ENCODE results near the gene ZDHHC11. TPM values are rescaled to one million over a fixed set of nuclear protein-coding genes. Genes with fewer than 3 reads are reported as not detected.
"Not testable (repeated sequence)": the region's sequence is repeated elsewhere in the genome, so short reads cannot be mapped to it uniquely, and the experiment has no call there.

Gene ZDHHC11
- total and polyA plus RNA-seq, 2 experiments from 2014 or later = 8.0 to 29.1 TPM

DNA sequence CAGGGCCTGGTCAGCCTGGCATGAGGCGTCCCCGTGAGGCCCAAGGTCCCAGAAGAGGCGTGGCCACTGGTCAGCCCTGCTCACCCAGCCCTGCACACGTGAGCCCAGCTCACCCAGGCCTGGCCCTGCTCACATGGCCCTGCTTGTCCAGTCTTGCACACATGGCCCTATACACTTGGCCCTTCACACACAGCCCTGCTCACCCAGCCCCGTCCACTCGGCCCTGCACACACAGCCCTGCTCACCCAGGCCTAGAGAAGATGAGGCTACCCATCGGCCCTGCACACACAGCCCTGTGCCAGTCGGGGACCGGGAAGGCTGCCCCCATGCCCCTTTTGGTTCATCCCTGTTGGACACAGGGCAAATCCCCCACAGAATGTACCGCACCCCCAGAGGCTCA lies 94.6 kb downstream of the ZDHHC11 start:
- no peaks in the 10 kb centered on the region for H3K79me2 ChIP-seq (replicated peaks; ENCODE audit: insufficient read depth)
- no peaks in the 10 kb centered on the region for H3K27me3 ChIP-seq (ENCODE audit: insufficient read depth)
- no peak overlapping the region for H2AFZ ChIP-seq
- no peak overlapping the region for H3K4me3 ChIP-seq
- H3K9me3 Mint-ChIP-seq = no peaks in the 10 kb centered on the region
- H3K27ac Mint-ChIP-seq = no peak overlapping the region
- no peak overlapping the region for H3K27ac ChIP-seq (ENCODE audit: low read depth)
- no peak for ATAC-seq
- no peaks in the 10 kb centered on the region; the same call in 1 of the 2 replicates for H4K20me1 ChIP-seq (replicated peaks; ENCODE audit: insufficient read depth)
- TF ChIP-seq STAT1 (IDR thresholded peaks at IDR 0.05; ENCODE audit: unreplicated experiment) (no peak), NANOG (IDR thresholded peaks at IDR 0.05; ENCODE audit: borderline replicate concordance) (no peak), ZNF462 (CRISPR knock-in tag; IDR thresholded peaks at IDR 0.05) (no peak), EZH2 (IDR thresholded peaks at IDR 0.05; ENCODE audit: low read depth, unreplicated experiment) (no peak), POLR2AphosphoS5 (IDR thresholded peaks at IDR 0.05; ENCODE audit: low read depth) (no peak), EZH2phosphoT487 (IDR thresholded peaks at IDR 0.05; ENCODE audit: unreplicated experiment) (no peak), JUNB (IDR thresholded peaks at IDR 0.05; ENCODE audit: unreplicated experiment) (no peak)
- TF ChIP-seq, protein P1, sequence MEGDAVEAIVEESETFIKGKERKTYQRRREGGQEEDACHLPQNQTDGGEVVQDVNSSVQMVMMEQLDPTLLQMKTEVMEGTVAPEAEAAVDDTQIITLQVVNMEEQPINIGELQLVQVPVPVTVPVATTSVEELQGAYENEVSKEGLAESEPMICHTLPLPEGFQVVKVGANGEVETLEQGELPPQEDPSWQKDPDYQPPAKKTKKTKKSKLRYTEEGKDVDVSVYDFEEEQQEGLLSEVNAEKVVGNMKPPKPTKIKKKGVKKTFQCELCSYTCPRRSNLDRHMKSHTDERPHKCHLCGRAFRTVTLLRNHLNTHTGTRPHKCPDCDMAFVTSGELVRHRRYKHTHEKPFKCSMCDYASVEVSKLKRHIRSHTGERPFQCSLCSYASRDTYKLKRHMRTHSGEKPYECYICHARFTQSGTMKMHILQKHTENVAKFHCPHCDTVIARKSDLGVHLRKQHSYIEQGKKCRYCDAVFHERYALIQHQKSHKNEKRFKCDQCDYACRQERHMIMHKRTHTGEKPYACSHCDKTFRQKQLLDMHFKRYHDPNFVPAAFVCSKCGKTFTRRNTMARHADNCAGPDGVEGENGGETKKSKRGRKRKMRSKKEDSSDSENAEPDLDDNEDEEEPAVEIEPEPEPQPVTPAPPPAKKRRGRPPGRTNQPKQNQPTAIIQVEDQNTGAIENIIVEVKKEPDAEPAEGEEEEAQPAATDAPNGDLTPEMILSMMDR (conservative IDR thresholded peaks at IDR 0.05; ENCODE audit: low read depth in 2 of 2) = no peak
- TF ChIP-seq, protein P2, sequence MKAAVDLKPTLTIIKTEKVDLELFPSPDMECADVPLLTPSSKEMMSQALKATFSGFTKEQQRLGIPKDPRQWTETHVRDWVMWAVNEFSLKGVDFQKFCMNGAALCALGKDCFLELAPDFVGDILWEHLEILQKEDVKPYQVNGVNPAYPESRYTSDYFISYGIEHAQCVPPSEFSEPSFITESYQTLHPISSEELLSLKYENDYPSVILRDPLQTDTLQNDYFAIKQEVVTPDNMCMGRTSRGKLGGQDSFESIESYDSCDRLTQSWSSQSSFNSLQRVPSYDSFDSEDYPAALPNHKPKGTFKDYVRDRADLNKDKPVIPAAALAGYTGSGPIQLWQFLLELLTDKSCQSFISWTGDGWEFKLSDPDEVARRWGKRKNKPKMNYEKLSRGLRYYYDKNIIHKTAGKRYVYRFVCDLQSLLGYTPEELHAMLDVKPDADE (IDR thresholded peaks at IDR 0.05) = no peak
- H3K9me2 ChIP-seq (ENCODE audit: insufficient read depth) = no peaks in the 10 kb centered on the region
- H3K4me1 ChIP-seq (ENCODE audit: insufficient read depth) = no peaks in the 10 kb centered on the region
- no peak for DNase-seq (ENCODE audit: low spot score)
- no peaks in the 10 kb centered on the region for H3F3A ChIP-seq (replicated peaks; ENCODE audit: low read depth)
- no peak overlapping the region for H3K4me3 Mint-ChIP-seq
- no peak overlapping the region for H3K4me2 ChIP-seq
- H3K27me3 Mint-ChIP-seq (ENCODE audit: insufficient read depth, low read depth, poor library complexity) = peaks cover 17% of the 10 kb centered on the region
- H3K4me1 Mint-ChIP-seq = no peaks in the 10 kb centered on the region
- no peaks in the 10 kb centered on the region for H3K36me3 ChIP-seq (ENCODE audit: insufficient read depth)
- H3K36me3 Mint-ChIP-seq (ENCODE audit: low read depth) = no peaks in the 10 kb centered on the region; the same call in 2 of the 3 replicates

GRCh38 chr5:754143-754632 lies 96.6 kb downstream of the ZDHHC11 start:
- peaks cover 11% of the 10 kb centered on the region for H3K27me3 Mint-ChIP-seq (ENCODE audit: insufficient read depth, low read depth, poor library complexity)
- not testable (repeated sequence) for H3K36me3 Mint-ChIP-seq (ENCODE audit: low read depth); H3K4me2 ChIP-seq; H3K27ac ChIP-seq (ENCODE audit: low read depth); DNase-seq (ENCODE audit: low spot score); H3K4me3 Mint-ChIP-seq; H3K9me3 Mint-ChIP-seq; H3K27ac Mint-ChIP-seq; H3K36me3 ChIP-seq (ENCODE audit: insufficient read depth); H3K4me1 Mint-ChIP-seq; H3K9me2 ChIP-seq (ENCODE audit: insufficient read depth); ATAC-seq; H3K79me2 ChIP-seq (replicated peaks; ENCODE audit: insufficient read depth); H2AFZ ChIP-seq; H3K4me1 ChIP-seq (ENCODE audit: insufficient read depth); H3K27me3 ChIP-seq (ENCODE audit: insufficient read depth); H3F3A ChIP-seq (replicated peaks; ENCODE audit: low read depth); H3K4me3 ChIP-seq; H4K20me1 ChIP-seq (replicated peaks; ENCODE audit: insufficient read depth)
